ENCODE data around the gene LRGUK. TPM values are rescaled to one million over a fixed set of nuclear protein-coding genes. Genes with fewer than 3 reads are reported as not detected.

Gene LRGUK
- total RNA-seq, 1 experiment from 2014 or later: 0.49 TPM

DNA sequence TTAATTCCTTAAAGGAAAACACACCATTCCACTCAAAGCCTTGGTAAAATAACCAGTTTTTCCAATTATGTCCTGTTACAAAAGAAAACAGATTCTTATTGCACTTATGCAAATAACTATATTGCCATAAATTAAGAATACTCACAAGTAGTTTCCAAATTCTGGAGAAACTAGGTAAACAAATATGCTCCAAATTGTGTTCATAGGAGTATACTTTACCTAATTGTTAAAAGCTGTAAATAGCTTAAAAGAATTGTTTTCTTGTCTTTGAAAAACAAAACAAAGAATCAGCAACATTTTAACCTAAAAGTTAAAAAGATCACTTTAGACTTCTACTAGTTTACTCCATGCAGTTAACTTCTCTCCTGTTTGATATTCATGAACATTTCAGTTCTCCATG lies 38.9 kb upstream of the LRGUK start:
- Histone ChIP-seq H3K27ac (ENCODE audit: low read depth, low read length) (no peak overlapping the region), H3K4me3 (replicated peaks in 1 of 2; ENCODE audit: low read depth in 1 of 2, low read length in 2 of 2) (no peak overlapping the region), H2AFZ (ENCODE audit: low read depth, low read length, poor library complexity, severe bottlenecking) (no peak overlapping the region), H4K20me1 (ENCODE audit: insufficient read depth) (no peaks in the 10 kb centered on the region), H3K4me1 (ENCODE audit: control insufficient read depth in 1 of 2, insufficient read depth in 2 of 2, low read length in 2 of 2) (peaks cover 0 to 6% of the 10 kb centered on the region in 2 experiments; a peak in 1 of 4 replicates), H3K9me2 (ENCODE audit: insufficient read depth) (no peaks in the 10 kb centered on the region), H3K79me2 (ENCODE audit: insufficient read depth, low read length) (no peaks in the 10 kb centered on the region), H3K4me2 (ENCODE audit: low read length) (no peak overlapping the region), H3K9me3 (ENCODE audit: control insufficient read depth in 1 of 2, insufficient read depth in 1 of 2, low read depth in 1 of 2, low read length in 2 of 2) (peaks cover 9 to 10% of the 10 kb centered on the region in 2 experiments; a peak in 2 of 4 replicates), H3K9ac (ENCODE audit: low read length) (no peak overlapping the region), H3K36me3 (ENCODE audit: control insufficient read depth in 1 of 2, insufficient read depth in 2 of 2, low read length in 2 of 2) (no peaks in the 10 kb centered on the region), H3K27me3 (ENCODE audit: insufficient read depth, low read length) (no peaks in the 10 kb centered on the region)
- TF ChIP-seq FOSL1 (IDR thresholded peaks at IDR 0.05; ENCODE audit: low read depth) (no peak), SP1 (IDR thresholded peaks at IDR 0.05; ENCODE audit: low read depth) (no peak), SRF (IDR thresholded peaks at IDR 0.05; ENCODE audit: low read depth) (no peak), YY1 (IDR thresholded peaks at IDR 0.05; ENCODE audit: extremely low read depth, insufficient replicate concordance, low read depth, low read length) (no peak), CBX3 (IDR thresholded peaks at IDR 0.05; ENCODE audit: low read depth) (no peak), SIN3A (IDR thresholded peaks at IDR 0.05; ENCODE audit: low read depth) (no peak), EZH2 (IDR thresholded peaks at IDR 0.05) (no peak), CEBPB (IDR thresholded peaks at IDR 0.05; ENCODE audit: low read depth) (no peak), ZFX (IDR thresholded peaks at IDR 0.05) (no peak), POLR2AphosphoS5 (IDR thresholded peaks at IDR 0.05; ENCODE audit: low read depth, low read length) (no peak), EZH2phosphoT487 (IDR thresholded peaks at IDR 0.05; ENCODE audit: borderline replicate concordance) (no peak), ELF1 (IDR thresholded peaks at IDR 0.05; ENCODE audit: borderline replicate concordance, low read depth) (no peak), ZNF274 (IDR thresholded peaks at IDR 0.05; ENCODE audit: low read depth, low read length) (no peak), RAD21 (IDR thresholded peaks at IDR 0.05; ENCODE audit: low read depth) (no peak), TCF7L2 (IDR thresholded peaks at IDR 0.05; ENCODE audit: borderline replicate concordance, extremely low read depth, insufficient read depth, insufficient read length) (no peak)
- TF ChIP-seq, protein P1, sequence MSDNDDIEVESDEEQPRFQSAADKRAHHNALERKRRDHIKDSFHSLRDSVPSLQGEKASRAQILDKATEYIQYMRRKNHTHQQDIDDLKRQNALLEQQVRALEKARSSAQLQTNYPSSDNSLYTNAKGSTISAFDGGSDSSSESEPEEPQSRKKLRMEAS (IDR thresholded peaks at IDR 0.05): no peak
- TF ChIP-seq, protein P2, sequence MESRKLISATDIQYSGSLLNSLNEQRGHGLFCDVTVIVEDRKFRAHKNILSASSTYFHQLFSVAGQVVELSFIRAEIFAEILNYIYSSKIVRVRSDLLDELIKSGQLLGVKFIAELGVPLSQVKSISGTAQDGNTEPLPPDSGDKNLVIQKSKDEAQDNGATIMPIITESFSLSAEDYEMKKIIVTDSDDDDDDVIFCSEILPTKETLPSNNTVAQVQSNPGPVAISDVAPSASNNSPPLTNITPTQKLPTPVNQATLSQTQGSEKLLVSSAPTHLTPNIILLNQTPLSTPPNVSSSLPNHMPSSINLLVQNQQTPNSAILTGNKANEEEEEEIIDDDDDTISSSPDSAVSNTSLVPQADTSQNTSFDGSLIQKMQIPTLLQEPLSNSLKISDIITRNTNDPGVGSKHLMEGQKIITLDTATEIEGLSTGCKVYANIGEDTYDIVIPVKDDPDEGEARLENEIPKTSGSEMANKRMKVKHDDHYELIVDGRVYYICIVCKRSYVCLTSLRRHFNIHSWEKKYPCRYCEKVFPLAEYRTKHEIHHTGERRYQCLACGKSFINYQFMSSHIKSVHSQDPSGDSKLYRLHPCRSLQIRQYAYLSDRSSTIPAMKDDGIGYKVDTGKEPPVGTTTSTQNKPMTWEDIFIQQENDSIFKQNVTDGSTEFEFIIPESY (IDR thresholded peaks at IDR 0.05; ENCODE audit: extremely low read depth, insufficient replicate concordance, low read length): no peak
- TF ChIP-seq, protein P3, sequence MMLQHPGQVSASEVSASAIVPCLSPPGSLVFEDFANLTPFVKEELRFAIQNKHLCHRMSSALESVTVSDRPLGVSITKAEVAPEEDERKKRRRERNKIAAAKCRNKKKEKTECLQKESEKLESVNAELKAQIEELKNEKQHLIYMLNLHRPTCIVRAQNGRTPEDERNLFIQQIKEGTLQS (IDR thresholded peaks at IDR 0.05): no peak
- ATAC-seq: no peak
- no peak for DNase-seq (ENCODE audit: low read depth, low spot score)
- RAD21 ChIA-PET (ENCODE audit: low non-redundant PET in 1 of 2, low total read pairs in 2 of 2, uncharacterized antibody in 2 of 2, unreplicated experiment in 2 of 2): no interaction called here
- intact Hi-C loops (cut with micrococcal nuclease): no loop called here
- CTCF ChIA-PET: no interaction called here
- no TSS peak for BruUV-seq (replicated peaks)
- POLR2A ChIA-PET: no interaction called here

Measured in HCT116 (cell line).